ENCODE data around the gene PARP8. TPM values are rescaled to one million over a fixed set of nuclear protein-coding genes. Genes with fewer than 3 reads are reported as not detected.

Gene PARP8
- total and polyA plus RNA-seq, 4 donors: 11.6 to 59.4 (median 25.3) TPM

DNA sequence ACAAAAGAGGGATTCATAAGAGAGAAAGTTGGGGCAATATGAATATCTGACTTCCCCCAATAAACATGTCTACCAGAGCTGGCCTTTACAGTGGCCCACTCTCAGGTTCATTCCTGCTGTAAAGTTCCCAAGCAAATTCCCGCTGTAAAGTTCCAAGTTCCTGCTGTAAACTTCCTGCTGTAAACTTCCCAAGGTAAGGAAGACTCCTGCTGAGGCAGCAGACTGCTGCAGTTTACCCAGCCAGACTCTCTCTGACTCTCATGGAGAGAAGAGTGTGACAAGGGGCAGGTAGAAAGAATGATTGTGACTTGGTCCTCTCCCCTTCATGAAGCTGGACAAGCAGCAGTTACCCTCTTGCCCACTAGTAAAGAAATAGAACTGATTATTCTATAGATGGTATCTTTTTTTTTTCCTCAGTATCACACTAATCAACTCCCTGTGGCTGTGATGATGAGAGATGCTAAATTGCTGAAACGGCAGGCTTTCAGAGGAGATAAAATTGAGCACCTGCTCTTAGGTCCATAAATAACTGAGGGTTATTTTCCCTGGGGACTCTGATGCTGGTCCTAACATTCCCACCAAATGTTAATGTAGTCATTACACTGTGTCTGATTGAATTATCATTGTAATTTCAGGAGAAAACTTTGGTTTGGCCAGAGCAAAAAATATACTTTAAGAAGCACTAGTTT lies 220.4 kb downstream of the PARP8 start:
- Histone ChIP-seq H3K27me3 (ENCODE audit: control insufficient read depth in 3 of 3, insufficient read depth in 3 of 3, low read length in 2 of 3) (no peaks in the 10 kb centered on the region), H3K36me3 (ENCODE audit: control insufficient read depth in 4 of 4, insufficient read depth in 4 of 4, low read length in 4 of 4) (no peaks in the 10 kb centered on the region), H3K4me3 (no peak overlapping the region), H3K4me1 (ENCODE audit: control insufficient read depth in 5 of 5, insufficient read depth in 5 of 5, low read length in 5 of 5) (no peaks in the 10 kb centered on the region), H3K9me3 (ENCODE audit: control insufficient read depth in 4 of 4, insufficient read depth in 3 of 4, low read length in 3 of 4) (peaks cover 0 to 4% (median 0%) of the 10 kb centered on the region in 4 donors), H3K9ac (ENCODE audit: insufficient read depth in 1 of 2, low read length in 2 of 2) (no peak overlapping the region), H3K27ac (ENCODE audit: low read depth in 1 of 2, low read length in 1 of 2) (no peak overlapping the region)
- DNase-seq (no peak), ATAC-seq (ENCODE audit: insufficient read depth, low FRiP score) (no peak)
- TF ChIP-seq, protein P1, sequence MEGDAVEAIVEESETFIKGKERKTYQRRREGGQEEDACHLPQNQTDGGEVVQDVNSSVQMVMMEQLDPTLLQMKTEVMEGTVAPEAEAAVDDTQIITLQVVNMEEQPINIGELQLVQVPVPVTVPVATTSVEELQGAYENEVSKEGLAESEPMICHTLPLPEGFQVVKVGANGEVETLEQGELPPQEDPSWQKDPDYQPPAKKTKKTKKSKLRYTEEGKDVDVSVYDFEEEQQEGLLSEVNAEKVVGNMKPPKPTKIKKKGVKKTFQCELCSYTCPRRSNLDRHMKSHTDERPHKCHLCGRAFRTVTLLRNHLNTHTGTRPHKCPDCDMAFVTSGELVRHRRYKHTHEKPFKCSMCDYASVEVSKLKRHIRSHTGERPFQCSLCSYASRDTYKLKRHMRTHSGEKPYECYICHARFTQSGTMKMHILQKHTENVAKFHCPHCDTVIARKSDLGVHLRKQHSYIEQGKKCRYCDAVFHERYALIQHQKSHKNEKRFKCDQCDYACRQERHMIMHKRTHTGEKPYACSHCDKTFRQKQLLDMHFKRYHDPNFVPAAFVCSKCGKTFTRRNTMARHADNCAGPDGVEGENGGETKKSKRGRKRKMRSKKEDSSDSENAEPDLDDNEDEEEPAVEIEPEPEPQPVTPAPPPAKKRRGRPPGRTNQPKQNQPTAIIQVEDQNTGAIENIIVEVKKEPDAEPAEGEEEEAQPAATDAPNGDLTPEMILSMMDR (IDR thresholded peaks at IDR 0.05; ENCODE audit: control extremely low read depth, extremely low read depth): no peak
- 39 to 47% methylated on average over 2 of the region's 2 CpGs for WGBS, 2 donors

DNA sequence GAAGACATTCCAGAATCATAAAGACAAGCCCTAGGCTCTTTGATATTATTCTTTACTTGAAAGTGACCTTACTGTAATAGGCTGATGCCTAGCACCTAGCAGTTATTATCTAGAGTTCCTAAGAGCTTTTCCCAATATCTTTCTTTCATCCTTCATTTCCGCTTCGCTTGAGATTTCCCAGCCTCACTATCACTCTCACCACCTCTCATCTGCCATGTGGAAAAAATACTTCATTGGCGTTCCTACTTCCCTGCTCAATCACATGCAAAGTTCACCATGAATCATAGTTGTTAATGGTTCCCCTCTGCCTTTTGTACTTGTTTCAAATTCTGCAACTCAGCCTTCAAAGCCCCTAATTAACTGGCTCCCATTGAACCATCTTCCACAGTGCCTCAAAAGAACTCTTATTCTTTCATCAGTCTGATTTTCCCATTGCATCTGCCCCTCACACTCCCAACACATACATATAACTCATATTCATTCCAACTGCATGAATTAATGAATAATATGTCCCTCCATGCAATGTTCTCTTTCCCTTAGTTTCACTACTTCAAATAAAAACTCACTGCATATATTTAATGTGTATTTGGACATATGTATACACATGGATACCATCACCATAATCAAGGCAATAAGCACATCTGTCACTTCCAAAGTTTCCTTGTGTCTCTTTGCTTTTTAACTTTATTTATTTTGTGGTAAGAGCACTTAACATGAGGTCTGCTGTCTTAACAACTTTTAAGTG lies 221.6 kb downstream of the PARP8 start:
- DNase-seq (no peak), ATAC-seq (ENCODE audit: insufficient read depth, low FRiP score) (no peak)
- no peaks in the 10 kb centered on the region for H3K4me1 ChIP-seq (ENCODE audit: control insufficient read depth in 5 of 5, insufficient read depth in 5 of 5, low read length in 5 of 5)
- peaks cover 0 to 4% (median 0%) of the 10 kb centered on the region in 4 donors for H3K9me3 ChIP-seq (ENCODE audit: control insufficient read depth in 4 of 4, insufficient read depth in 3 of 4, low read length in 3 of 4)
- WGBS, 2 donors: 84 to 91% methylated on average over 3 of the region's 3 CpGs
- no peak overlapping the region for H3K27ac ChIP-seq (ENCODE audit: low read depth in 1 of 2, low read length in 1 of 2)
- H3K36me3 ChIP-seq (ENCODE audit: control insufficient read depth in 4 of 4, insufficient read depth in 4 of 4, low read length in 4 of 4): no peaks in the 10 kb centered on the region
- H3K9ac ChIP-seq (ENCODE audit: insufficient read depth in 1 of 2, low read length in 2 of 2): no peak overlapping the region
- TF ChIP-seq, protein P1 (IDR thresholded peaks at IDR 0.05; ENCODE audit: control extremely low read depth, extremely low read depth): no peak
- H3K4me3 ChIP-seq: no peak overlapping the region
- no peaks in the 10 kb centered on the region for H3K27me3 ChIP-seq (ENCODE audit: control insufficient read depth in 3 of 3, insufficient read depth in 3 of 3, low read length in 2 of 3)

DNA sequence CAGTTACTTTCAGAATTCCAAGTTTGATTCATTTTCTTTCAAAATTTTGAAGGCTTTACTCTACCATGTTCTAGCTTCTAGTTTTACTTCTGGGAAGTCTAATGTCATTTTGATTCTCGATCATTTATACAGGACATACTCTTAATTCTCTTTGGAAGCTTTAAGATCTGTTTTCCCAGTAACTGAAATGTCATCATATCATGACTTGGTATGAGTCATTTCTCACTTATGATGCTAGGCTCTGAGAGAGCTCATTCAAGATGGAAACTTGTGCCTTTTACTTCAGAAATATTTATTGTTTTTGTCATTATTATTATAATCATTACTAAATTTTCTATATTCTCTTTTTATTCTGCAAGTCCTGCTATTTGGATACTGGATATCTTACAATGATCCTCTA lies 222.3 kb downstream of the PARP8 start:
- TF ChIP-seq, protein P1 (IDR thresholded peaks at IDR 0.05; ENCODE audit: control extremely low read depth, extremely low read depth): no peak
- Histone ChIP-seq H3K4me3 (no peak overlapping the region), H3K9ac (ENCODE audit: insufficient read depth in 1 of 2, low read length in 2 of 2) (no peak overlapping the region), H3K9me3 (ENCODE audit: control insufficient read depth in 4 of 4, insufficient read depth in 3 of 4, low read length in 3 of 4) (peaks cover 0 to 5% (median 0%) of the 10 kb centered on the region in 4 donors), H3K36me3 (ENCODE audit: control insufficient read depth in 4 of 4, insufficient read depth in 4 of 4, low read length in 4 of 4) (no peaks in the 10 kb centered on the region), H3K4me1 (ENCODE audit: control insufficient read depth in 5 of 5, insufficient read depth in 5 of 5, low read length in 5 of 5) (no peaks in the 10 kb centered on the region), H3K27me3 (ENCODE audit: control insufficient read depth in 3 of 3, insufficient read depth in 3 of 3, low read length in 2 of 3) (no peaks in the 10 kb centered on the region), H3K27ac (ENCODE audit: low read depth in 1 of 2, low read length in 1 of 2) (no peak overlapping the region)
- DNase-seq: no peak
- WGBS, 2 donors: 90 to 97% methylated on average over 1 of the region's 1 CpG
- no peak for ATAC-seq (ENCODE audit: insufficient read depth, low FRiP score)
